ENCODE data around the gene RNF207.

- TF ChIP-seq POLR2A (IDR thresholded peaks at IDR 0.05; ENCODE audit: low read length) (no peak), GATA1 (IDR thresholded peaks at IDR 0.05; ENCODE audit: low read depth, low read length) (no peak)
These were observed 14.0 kb upstream of the RNF207 start for GRCh38 chr1:6191968-6192367.
